HCT116 (cell line): Measurements from ENCODE around the gene YIPF1. TPM values are rescaled to one million over a fixed set of nuclear protein-coding genes. Genes with fewer than 3 reads are reported as not detected.
"Not testable (repeated sequence)": the region's sequence is repeated elsewhere in the genome, so short reads cannot be mapped to it uniquely, and the experiment has no call there.

ENCODE experiments used
- ATAC-seq: fragments of 200-7000 bp; cut with Tn5 transposase; 2 replicates; pipeline ENCODE4 v1.9.1; 2020; ENCODE audit warnings: mild to moderate bottlenecking, moderate library complexity
- BruUV-seq: library from RNA; stranded (reverse); fragments of 400-500 nt; replicated peaks from 2 replicates; lab custom pipeline; 2021; lab: Mats Ljungman, UMichigan
- CTCF ChIA-PET: fragments of 300-600 bp; sonication (Branson Sonifier 250); formaldehyde crosslinking; loops from one replicate; lab custom pipeline; 2021; ENCODE audit warnings: antibody characterized with exemption; lab: Charles Lee
- POLR2A ChIA-PET: fragments of 300-600, 350-600 bp; sonication (Branson Sonifier 250); formaldehyde crosslinking; loops from one replicate; lab custom pipeline; 2021; ENCODE audit warnings: antibody characterized with exemption; lab: Charles Lee
- RAD21 ChIA-PET, 2 experiments: fragments of 300-600 bp; sonication (Branson Sonifier 250); formaldehyde crosslinking; loops; one replicate each; lab custom pipeline; 2023; ENCODE audit warnings: low total read pairs in 2 of 2; ENCODE audit not compliant: uncharacterized antibody in 2 of 2, unreplicated experiment in 2 of 2, low non-redundant PET in 1 of 2; lab: Charles Lee
- DNase-seq: peaks from one replicate; pipeline ENCODE4 v3.0.0-alpha.2; 2010; ENCODE audit warnings: low read depth, low spot score
- H2AFZ ChIP-seq: fragments of 200-600 bp; shearing (Covaris generic), sonication (generic); 2 replicates; pipeline ENCODE4 v1.6.1; 2017; ENCODE audit warnings: low read depth, mixed run types, mixed read lengths, antibody characterized with exemption, low read length; ENCODE audit not compliant: poor library complexity, severe bottlenecking
- H3K27ac ChIP-seq: 2 replicates; pipeline ENCODE4 v1.5.1; 2012; ENCODE audit warnings: low read depth, low read length
- H3K27me3 ChIP-seq: fragments of 200-600 bp; sonication (generic); 2 replicates; pipeline ENCODE4 v1.6.1; 2016; ENCODE audit warnings: mixed run types, low read length, mixed read lengths; ENCODE audit not compliant: insufficient read depth
- H3K36me3 ChIP-seq, 2 experiments: fragments of 200-500 bp in 1 of 2; fragments of 200-600 bp in 1 of 2; sonication (Bioruptor generic) in 1 of 2; sonication (generic) in 1 of 2; 2 replicates each; pipeline versions ENCODE4 v1.5.1 to v1.6.1; 2014 to 2016; ENCODE audit warnings: low read length in 2 of 2, inconsistent platforms in 1 of 2, mixed read lengths in 1 of 2, mixed run types in 1 of 2; ENCODE audit not compliant: insufficient read depth in 2 of 2, control insufficient read depth in 1 of 2
- H3K4me1 ChIP-seq, 2 experiments: fragments of 200-600 bp in 1 of 2; sonication (generic) in 1 of 2; 2 replicates each; pipeline versions ENCODE4 v1.5.1 to v1.6.1; 2012 to 2017; ENCODE audit warnings: low read length in 2 of 2, inconsistent platforms in 1 of 2, mild to moderate bottlenecking in 1 of 2, mixed read lengths in 1 of 2, mixed run types in 1 of 2, moderate library complexity in 1 of 2; ENCODE audit not compliant: insufficient read depth in 2 of 2, control insufficient read depth in 1 of 2
- H3K4me2 ChIP-seq: fragments of 200-600 bp; sonication (generic); 2 replicates; pipeline ENCODE4 v1.6.1; 2017; ENCODE audit warnings: mixed run types, low read length, mixed read lengths
- H3K4me3 ChIP-seq, 2 experiments: fragments of 200-600 bp in 1 of 2; sonication (generic) in 1 of 2; replicated peaks in 1 of 2; 2 replicates each; pipeline ENCODE4 v1.5.1; 2011 to 2016; ENCODE audit warnings: low read length in 2 of 2, control low read depth in 1 of 2, low read depth in 1 of 2, mild to moderate bottlenecking in 1 of 2, mixed read lengths in 1 of 2, mixed run types in 1 of 2
- H3K79me2 ChIP-seq: fragments of 200-600 bp; sonication (generic); 2 replicates; pipeline ENCODE4 v1.6.1; 2017; ENCODE audit warnings: mild to moderate bottlenecking, mixed run types, low read length, moderate library complexity, mixed read lengths; ENCODE audit not compliant: insufficient read depth
- H3K9ac ChIP-seq: fragments of 200-600 bp; sonication (generic); 2 replicates; pipeline ENCODE4 v1.6.1; 2016; ENCODE audit warnings: low read length, mixed read lengths
- H3K9me2 ChIP-seq: fragments of 200-600 bp; sonication (generic), shearing (Covaris generic); 2 replicates; pipeline ENCODE4 v1.6.1; 2017; ENCODE audit warnings: mixed run types, mild to moderate bottlenecking, moderate library complexity; ENCODE audit not compliant: insufficient read depth
- H3K9me3 ChIP-seq, 2 experiments: fragments of 200-500 bp in 1 of 2; fragments of 200-600 bp in 1 of 2; sonication (Bioruptor generic) in 1 of 2; sonication (generic) in 1 of 2; 2 replicates each; pipeline ENCODE4 v1.6.1; 2014 to 2017; ENCODE audit warnings: low read length in 2 of 2, mixed read lengths in 2 of 2, inconsistent platforms in 1 of 2, low read depth in 1 of 2, mild to moderate bottlenecking in 1 of 2, mixed run types in 1 of 2, moderate library complexity in 1 of 2; ENCODE audit not compliant: control insufficient read depth in 1 of 2, insufficient read depth in 1 of 2
- H4K20me1 ChIP-seq: fragments of 200-600 bp; sonication (generic), shearing (Covaris generic); 2 replicates; pipeline ENCODE4 v1.6.1; 2017; ENCODE audit warnings: mixed run types, mild to moderate bottlenecking, moderate library complexity; ENCODE audit not compliant: insufficient read depth
- ATF3 ChIP-seq: IDR thresholded peaks from 2 replicates; pipeline ENCODE4 v1.6.1; 2012
- CEBPB ChIP-seq: IDR thresholded peaks from 2 replicates; pipeline ENCODE4 v1.6.1; 2012; ENCODE audit warnings: low read depth
- CTCF ChIP-seq, 3 experiments: fragments of 200-600 bp in 1 of 3; sonication (generic) in 1 of 3; IDR thresholded peaks in 2 of 3; conservative IDR thresholded peaks in 1 of 3; 2 replicates each; pipeline ENCODE4 v1.5.1; 2012 to 2017; ENCODE audit warnings: low read depth in 2 of 3, low read length in 2 of 3, antibody characterized with exemption in 1 of 3, borderline replicate concordance in 1 of 3, control low read depth in 1 of 3, mild to moderate bottlenecking in 1 of 3, mixed read lengths in 1 of 3, mixed run types in 1 of 3, moderate library complexity in 1 of 3; ENCODE audit not compliant: insufficient read depth in 1 of 3
- ELF1 ChIP-seq: IDR thresholded peaks from 2 replicates; pipeline ENCODE4 v1.6.1; 2012; ENCODE audit warnings: low read depth, borderline replicate concordance
- JUND ChIP-seq: IDR thresholded peaks from 2 replicates; pipeline ENCODE4 v1.6.1; 2012
- MAX ChIP-seq: IDR thresholded peaks from 2 replicates; pipeline ENCODE4 v1.6.1; 2012
- POLR2AphosphoS5 ChIP-seq: IDR thresholded peaks from 2 replicates; pipeline ENCODE4 v1.6.1; 2011; ENCODE audit warnings: mild to moderate bottlenecking, low read depth, low read length, moderate library complexity
- RAD21 ChIP-seq: IDR thresholded peaks from 2 replicates; pipeline ENCODE4 v1.6.1; 2012; ENCODE audit warnings: low read depth, mild to moderate bottlenecking
- SIN3A ChIP-seq: IDR thresholded peaks from 2 replicates; pipeline ENCODE4 v1.6.1; 2012; ENCODE audit warnings: low read depth
- SP1 ChIP-seq: IDR thresholded peaks from 2 replicates; pipeline ENCODE4 v1.6.1; 2012; ENCODE audit warnings: low read depth
- ZFX ChIP-seq: fragments of 450-650 bp; IDR thresholded peaks from 2 replicates; pipeline ENCODE4 v1.6.1; 2017
- intact Hi-C: fragments of 100-400 bp; cut with micrococcal nuclease; formaldehyde crosslinking; loops from 2 replicates; pipeline ENCODE4 v1.10.0; 2022
- total RNA-seq: library from RNA; stranded (reverse); gene quantifications from one replicate; pipeline ENCODE4 v1.2.1, GENCODE V29; 2021; ENCODE audit not compliant: unreplicated experiment

The YIPF1 gene
- total RNA-seq, 1 experiment from 2014 or later, result 16.4 TPM

GRCh38 chr1:53888681-53889080 lies 916 bp downstream of the YIPF1 start:
- no peak overlapping the region for H3K27ac ChIP-seq
- H3K4me3 ChIP-seq, result peak overlapping the region; percentile 86 to 92
- RAD21 ChIA-PET, result no interaction called here
- H3K27me3 ChIP-seq, result no peaks in the 10 kb centered on the region
- no peaks in the 10 kb centered on the region for H3K9me3 ChIP-seq
- no peak overlapping the region for H2AFZ ChIP-seq
- ATAC-seq (no peak), DNase-seq (no peak)
- BruUV-seq, result no TSS peak
- H4K20me1 ChIP-seq, result no peaks in the 10 kb centered on the region
- no peaks in the 10 kb centered on the region for H3K9me2 ChIP-seq
- POLR2A ChIA-PET, result no interaction called here
- TF ChIP-seq JUND (no peak), CTCF (IDR thresholded peaks at IDR 0.05 in 2 of 3, conservative IDR thresholded peaks at IDR 0.05 in 1 of 3; ENCODE audit: borderline replicate concordance in 1 of 3, insufficient read depth in 1 of 3, low read depth in 2 of 3, low read length in 2 of 3) (no peak), POLR2AphosphoS5 (no peak), ATF3 (no peak), RAD21 (no peak), CEBPB (no peak), SP1 (no peak), ZFX (no peak), MAX (no peak), SIN3A (no peak), ELF1 (no peak)
- peak overlapping the region; percentile 64 for H3K9ac ChIP-seq
- intact Hi-C loops, result loop anchor here (2.0 kb wide), 1 partner anchor 58 kb away; the partner anchor contains the start of gene LRRC42
- H3K4me2 ChIP-seq, result peak overlapping the region; percentile 82
- peaks cover 8 to 26% of the 10 kb centered on the region in 2 experiments for H3K4me1 ChIP-seq
- H3K79me2 ChIP-seq, result no peaks in the 10 kb centered on the region
- CTCF ChIA-PET, result interaction anchor here (2.5 kb wide), 1 partner anchor 10 kb away, joined by 15 read pairs; no protein-coding TSS in a partner anchor
- H3K36me3 ChIP-seq, result no peaks in the 10 kb centered on the region

- ATAC-seq, H3K4me2 ChIP-seq, H4K20me1 ChIP-seq, H2AFZ ChIP-seq, DNase-seq, H3K9me3 ChIP-seq, BruUV-seq, RAD21 ChIA-PET, intact Hi-C loops, H3K9me2 ChIP-seq, H3K4me3 ChIP-seq, CTCF ChIA-PET, H3K27ac ChIP-seq, POLR2A ChIA-PET, H3K27me3 ChIP-seq, H3K79me2 ChIP-seq, H3K9ac ChIP-seq, H3K4me1 ChIP-seq, H3K36me3 ChIP-seq: not testable (repeated sequence)
These were observed 6.0 kb downstream of the YIPF1 start for GRCh38 chr1:53883600-53883999.

- CTCF ChIA-PET, result interaction anchor here (1.4 kb wide), 1 partner anchor 64 kb away, joined by 4 read pairs; the partner anchor contains the start of gene IFT25
- H3K9me2 ChIP-seq, H3K4me1 ChIP-seq, H3K4me3 ChIP-seq, H3K9me3 ChIP-seq, ATAC-seq, H3K36me3 ChIP-seq, H3K9ac ChIP-seq, H3K27me3 ChIP-seq, H2AFZ ChIP-seq, POLR2A ChIA-PET, H3K27ac ChIP-seq, RAD21 ChIA-PET, intact Hi-C loops, DNase-seq, H3K79me2 ChIP-seq, H4K20me1 ChIP-seq, H3K4me2 ChIP-seq, BruUV-seq: not testable (repeated sequence)
These were observed 7.7 kb downstream of the YIPF1 start for GRCh38 chr1:53881853-53882252.
